Peyer's patch (tissue), 4 donors: ENCODE measurements around the gene P2RY13. TPM values are rescaled to one million over a fixed set of nuclear protein-coding genes. Genes with fewer than 3 reads are reported as not detected.

Source experiments
- DNase-seq, 3 donors: peaks; one replicate each; pipeline ENCODE4 v3.0.0-alpha.2; 2017 to 2019
- H3K27ac ChIP-seq, 4 donors: fragments of 200-600 bp; sonication (generic); one replicate each; pipeline ENCODE4 v1.5.1; 2016 to 2019
- H3K27me3 ChIP-seq, 2 donors: fragments of 200-600 bp; sonication (generic); one replicate each; pipeline ENCODE4 v1.5.1; 2019
- H3K36me3 ChIP-seq, 3 donors: fragments of 200-600 bp; sonication (generic); one replicate each; pipeline ENCODE4 v1.5.1; 2016 to 2019
- H3K4me1 ChIP-seq, 4 donors: fragments of 200-600 bp; sonication (generic); one replicate each; pipeline ENCODE4 v1.5.1; 2016 to 2019
- H3K4me3 ChIP-seq, 4 donors: fragments of 200-600 bp; sonication (generic); 1 replicate in 3 of 4; 2 replicates in 1 of 4; pipeline ENCODE4 v1.5.1; 2016 to 2019; ENCODE audit warnings: mild to moderate bottlenecking in 1 of 4
- H3K9me3 ChIP-seq, 4 donors: fragments of 200-600 bp; sonication (generic); one replicate each; pipeline ENCODE4 v1.5.1; 2016 to 2019; ENCODE audit warnings: mild to moderate bottlenecking in 1 of 4
- CTCF ChIP-seq, 6 experiments: fragments of 450-650 bp in 4 of 6; fragments of 200-600 bp in 2 of 6; sonication (generic) in 1 of 6; IDR thresholded peaks; one replicate each; pipeline ENCODE4 v1.5.1; 2017 to 2019; ENCODE audit warnings: antibody characterized with exemption in 6 of 6, mild to moderate bottlenecking in 3 of 6, moderate library complexity in 1 of 6
- POLR2A ChIP-seq, 2 donors: fragments of 450-650 bp; IDR thresholded peaks; one replicate each; pipeline ENCODE4 v1.5.1; 2017; ENCODE audit warnings: antibody characterized with exemption in 2 of 2, mild to moderate bottlenecking in 2 of 2, moderate library complexity in 2 of 2
- total RNA-seq, 4 donors: library from RNA; depleted of rRNA; stranded (reverse); fragments of >200 nt; gene quantifications; one replicate each; pipeline ENCODE4 v1.1.0, GENCODE V29; 2016

P2RY13 gene
- total RNA-seq, 4 donors from 2014 or later: 0.67 to 1.7 TPM; not detected in 2

- H3K4me1 ChIP-seq: no peaks in the 10 kb centered on the region
- H3K9me3 ChIP-seq: no peaks in the 10 kb centered on the region
- no peak overlapping the region for H3K4me3 ChIP-seq
- no peak overlapping the region for H3K27ac ChIP-seq
- no peaks in the 10 kb centered on the region for H3K27me3 ChIP-seq
- H3K36me3 ChIP-seq: no peaks in the 10 kb centered on the region
- no peak for TF ChIP-seq CTCF (IDR thresholded peaks at IDR 0.05)
- no peak for TF ChIP-seq POLR2A (IDR thresholded peaks at IDR 0.05)
- DNase-seq: no peak
Observed at GRCh38 chr3:151366993-151367392, 37.6 kb upstream of the P2RY13 start.

- Histone ChIP-seq H3K4me3 (no peak overlapping the region), H3K9me3 (no peaks in the 10 kb centered on the region), H3K27me3 (no peaks in the 10 kb centered on the region), H3K27ac (no peak overlapping the region), H3K36me3 (no peaks in the 10 kb centered on the region), H3K4me1 (no peaks in the 10 kb centered on the region)
- TF ChIP-seq CTCF (IDR thresholded peaks at IDR 0.05): no peak
- no peak for TF ChIP-seq POLR2A (IDR thresholded peaks at IDR 0.05)
- no peak for DNase-seq
Observed at GRCh38 chr3:151362751-151363174, 33.4 kb upstream of the P2RY13 start.

- no peaks in the 10 kb centered on the region for H3K9me3 ChIP-seq
- no peak overlapping the region for H3K27ac ChIP-seq
- TF ChIP-seq CTCF (IDR thresholded peaks at IDR 0.05) (no peak), POLR2A (IDR thresholded peaks at IDR 0.05) (no peak)
- H3K36me3 ChIP-seq: no peaks in the 10 kb centered on the region
- no peaks in the 10 kb centered on the region for H3K4me1 ChIP-seq
- no peaks in the 10 kb centered on the region for H3K27me3 ChIP-seq
- no peak for DNase-seq
- H3K4me3 ChIP-seq: no peak overlapping the region
Observed at GRCh38 chr3:151357463-151357850, 28.1 kb upstream of the P2RY13 start.

GRCh38 chr3:151356794-151357462 is 27.6 kb upstream of the P2RY13 start:
- Histone ChIP-seq H3K4me3 (no peak overlapping the region), H3K9me3 (no peaks in the 10 kb centered on the region), H3K27me3 (no peaks in the 10 kb centered on the region), H3K27ac (no peak overlapping the region), H3K36me3 (no peaks in the 10 kb centered on the region), H3K4me1 (no peaks in the 10 kb centered on the region)
- DNase-seq: no peak
- no peak for TF ChIP-seq CTCF (IDR thresholded peaks at IDR 0.05)
- no peak for TF ChIP-seq POLR2A (IDR thresholded peaks at IDR 0.05)

- no peak overlapping the region for H3K4me3 ChIP-seq
- no peak overlapping the region for H3K27ac ChIP-seq
- DNase-seq: no peak
- no peaks in the 10 kb centered on the region for H3K27me3 ChIP-seq
- no peak for TF ChIP-seq POLR2A (IDR thresholded peaks at IDR 0.05)
- no peak for TF ChIP-seq CTCF (IDR thresholded peaks at IDR 0.05)
- H3K36me3 ChIP-seq: no peaks in the 10 kb centered on the region
- no peaks in the 10 kb centered on the region for H3K4me1 ChIP-seq
- H3K9me3 ChIP-seq: no peaks in the 10 kb centered on the region
Observed at GRCh38 chr3:151351648-151352047, 22.3 kb upstream of the P2RY13 start.

- TF ChIP-seq POLR2A (IDR thresholded peaks at IDR 0.05) (no peak), CTCF (IDR thresholded peaks at IDR 0.05) (no peak)
- H3K27ac ChIP-seq: no peak overlapping the region
- no peak for DNase-seq
Observed at GRCh38 chr3:151351219-151351618, 21.9 kb upstream of the P2RY13 start.

More at GRCh38 chr3:151351219-151351618, 21.9 kb upstream of the P2RY13 start:
- Histone ChIP-seq H3K27me3 (no peaks in the 10 kb centered on the region), H3K36me3 (no peaks in the 10 kb centered on the region), H3K4me1 (no peaks in the 10 kb centered on the region), H3K4me3 (no peak overlapping the region), H3K9me3 (no peaks in the 10 kb centered on the region)
